Gastroesophageal sphincter (tissue), 4 donors: ENCODE measurements around the gene GNA14. TPM values are rescaled to one million over a fixed set of nuclear protein-coding genes. Genes with fewer than 3 reads are reported as not detected.

Experiments used
- ATAC-seq: fragments of 150-250 bp; one replicate; pipeline ENCODE4 v1.9.1; 2016; ENCODE audit warnings: mild to moderate bottlenecking, moderate library complexity
- H3K27ac ChIP-seq, 4 donors: fragments of 200-600 bp; sonication (generic) in 3 of 4; 1 replicate in 3 of 4; 2 replicates in 1 of 4; pipeline ENCODE4 v1.5.1; 2016 to 2019
- H3K27me3 ChIP-seq: fragments of 200-600 bp; sonication (generic); one replicate; pipeline ENCODE4 v1.5.1; 2019
- H3K36me3 ChIP-seq, 2 donors: fragments of 200-600 bp; sonication (generic); one replicate each; pipeline ENCODE4 v1.5.1; 2019; ENCODE audit warnings: control low read depth in 1 of 2
- H3K4me1 ChIP-seq, 3 donors: fragments of 200-600 bp; sonication (generic); 1 replicate in 2 of 3; 2 replicates in 1 of 3; pipeline ENCODE4 v1.5.1; 2016 to 2019; ENCODE audit warnings: control low read depth in 2 of 3
- H3K4me3 ChIP-seq, 2 donors: fragments of 200-600 bp; sonication (generic); one replicate each; pipeline ENCODE4 v1.5.1; 2019; ENCODE audit warnings: mild to moderate bottlenecking in 1 of 2, moderate library complexity in 1 of 2
- H3K9me3 ChIP-seq, 3 donors: fragments of 200-600 bp; sonication (generic); one replicate each; pipeline ENCODE4 v1.5.1; 2017 to 2019; ENCODE audit warnings: control low read depth in 2 of 3
- EP300 ChIP-seq: sonication (generic); formaldehyde crosslinking; IDR thresholded peaks from one replicate; pipeline ENCODE4 v1.6.1; 2017; ENCODE audit warnings: antibody characterized with exemption, mild to moderate bottlenecking
- POLR2A ChIP-seq, 2 donors: fragments of 450-650 bp; IDR thresholded peaks; one replicate each; pipeline ENCODE4 v1.6.1; 2017; ENCODE audit warnings: antibody characterized with exemption in 2 of 2, mild to moderate bottlenecking in 2 of 2, moderate library complexity in 1 of 2
- POLR2AphosphoS5 ChIP-seq: sonication (generic); formaldehyde crosslinking; IDR thresholded peaks from one replicate; pipeline ENCODE4 v1.6.1; 2017; ENCODE audit warnings: antibody characterized with exemption
- WGBS, 2 donors: methylation state at CpG; one replicate each; pipeline ENCODE4 v1.1.5; 2018; ENCODE audit warnings: low coverage in 1 of 2; 5-methylcytosine and 5-hydroxymethylcytosine counted together
- total RNA-seq, 4 donors: library from RNA; depleted of rRNA; stranded (reverse); fragments of >200 nt; gene quantifications; one replicate each; pipeline ENCODE4 v1.1.0, GENCODE V29; 2016
- TF ChIP-seq, protein P1 (sequence below), 4 experiments: fragments of 200-600 bp in 2 of 4; fragments of 450-650 bp in 2 of 4; sonication (generic) in 1 of 4; IDR thresholded peaks; one replicate each; pipeline ENCODE4 v1.5.1; 2017 to 2019; ENCODE audit warnings: antibody characterized with exemption in 4 of 4, mild to moderate bottlenecking in 2 of 4, moderate library complexity in 2 of 4

The GNA14 gene
- total RNA-seq, 4 donors from 2014 or later = 3.9 to 6.4 (median 5.1) TPM

DNA sequence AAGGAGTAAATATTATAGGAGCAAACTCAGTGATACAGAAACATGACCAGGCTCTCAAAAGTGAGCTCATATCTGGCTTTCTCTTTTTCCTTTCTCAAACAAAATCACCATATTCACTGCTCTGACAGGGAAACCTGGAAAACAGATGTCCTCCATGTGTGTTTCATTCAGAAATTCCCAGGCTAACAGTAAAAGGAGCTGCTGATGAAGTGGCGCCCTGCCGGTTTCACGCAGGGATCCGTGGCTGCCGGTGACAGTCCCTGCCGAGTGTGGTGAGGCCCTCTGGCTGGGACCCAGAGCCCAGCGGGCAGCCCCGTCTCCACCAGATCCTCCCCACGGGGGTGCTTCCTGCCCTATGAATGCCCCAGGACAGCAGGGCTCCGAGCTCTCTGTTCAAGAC is 208.1 kb downstream of the GNA14 start:
- Histone ChIP-seq H3K27ac (peak overlapping the region in 1 of 4 donors; percentile 17), H3K4me3 (no peak overlapping the region)

DNA sequence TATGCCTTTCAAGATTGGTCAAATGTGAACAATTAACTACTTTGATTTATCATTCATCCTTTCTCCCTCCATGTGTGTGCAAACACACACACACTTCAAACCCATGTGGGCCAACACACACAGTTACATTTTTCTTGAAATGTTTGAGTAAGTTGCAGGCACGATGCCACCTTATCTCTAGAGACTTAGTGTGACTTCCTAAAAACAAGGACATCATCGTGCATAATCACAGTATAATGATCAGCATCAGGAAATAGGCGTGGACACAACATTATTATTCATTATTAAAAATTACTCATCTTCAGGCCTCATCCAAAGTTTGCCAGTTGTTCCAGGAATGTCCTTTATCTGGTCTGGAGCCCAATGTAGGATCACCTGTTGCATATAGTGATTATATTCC is 209.5 kb downstream of the GNA14 start:
- ATAC-seq = no peak
- TF ChIP-seq POLR2AphosphoS5 (no peak), EP300 (no peak), POLR2A (IDR thresholded peaks at IDR 0.05) (no peak)
- TF ChIP-seq, protein P1, sequence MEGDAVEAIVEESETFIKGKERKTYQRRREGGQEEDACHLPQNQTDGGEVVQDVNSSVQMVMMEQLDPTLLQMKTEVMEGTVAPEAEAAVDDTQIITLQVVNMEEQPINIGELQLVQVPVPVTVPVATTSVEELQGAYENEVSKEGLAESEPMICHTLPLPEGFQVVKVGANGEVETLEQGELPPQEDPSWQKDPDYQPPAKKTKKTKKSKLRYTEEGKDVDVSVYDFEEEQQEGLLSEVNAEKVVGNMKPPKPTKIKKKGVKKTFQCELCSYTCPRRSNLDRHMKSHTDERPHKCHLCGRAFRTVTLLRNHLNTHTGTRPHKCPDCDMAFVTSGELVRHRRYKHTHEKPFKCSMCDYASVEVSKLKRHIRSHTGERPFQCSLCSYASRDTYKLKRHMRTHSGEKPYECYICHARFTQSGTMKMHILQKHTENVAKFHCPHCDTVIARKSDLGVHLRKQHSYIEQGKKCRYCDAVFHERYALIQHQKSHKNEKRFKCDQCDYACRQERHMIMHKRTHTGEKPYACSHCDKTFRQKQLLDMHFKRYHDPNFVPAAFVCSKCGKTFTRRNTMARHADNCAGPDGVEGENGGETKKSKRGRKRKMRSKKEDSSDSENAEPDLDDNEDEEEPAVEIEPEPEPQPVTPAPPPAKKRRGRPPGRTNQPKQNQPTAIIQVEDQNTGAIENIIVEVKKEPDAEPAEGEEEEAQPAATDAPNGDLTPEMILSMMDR (IDR thresholded peaks at IDR 0.05) = no peak
- WGBS, 2 donors = 78 to 81% methylated on average over 3 of the region's 3 CpGs
- H3K9me3 ChIP-seq = no peaks in the 10 kb centered on the region
- no peaks in the 10 kb centered on the region for H3K36me3 ChIP-seq
- H3K27ac ChIP-seq = no peak overlapping the region
- H3K4me1 ChIP-seq = peaks cover 0 to 6% (median 0%) of the 10 kb centered on the region in 3 donors
- no peak overlapping the region for H3K4me3 ChIP-seq
- H3K27me3 ChIP-seq = no peaks in the 10 kb centered on the region

More for the DNA sequence above, 208.1 kb downstream of the GNA14 start:
- Histone ChIP-seq H3K27me3 (no peaks in the 10 kb centered on the region), H3K4me1 (peaks cover 0 to 6% (median 0%) of the 10 kb centered on the region in 3 donors), H3K9me3 (no peaks in the 10 kb centered on the region), H3K36me3 (no peaks in the 10 kb centered on the region)
- ATAC-seq = no peak
- 33 to 37% methylated on average over 6 to 7 of the region's 10 CpGs for WGBS, 2 donors
- TF ChIP-seq POLR2AphosphoS5 (no peak), EP300 (no peak), POLR2A (IDR thresholded peaks at IDR 0.05) (no peak)
- TF ChIP-seq, protein P1 (IDR thresholded peaks at IDR 0.05) = no peak

DNA sequence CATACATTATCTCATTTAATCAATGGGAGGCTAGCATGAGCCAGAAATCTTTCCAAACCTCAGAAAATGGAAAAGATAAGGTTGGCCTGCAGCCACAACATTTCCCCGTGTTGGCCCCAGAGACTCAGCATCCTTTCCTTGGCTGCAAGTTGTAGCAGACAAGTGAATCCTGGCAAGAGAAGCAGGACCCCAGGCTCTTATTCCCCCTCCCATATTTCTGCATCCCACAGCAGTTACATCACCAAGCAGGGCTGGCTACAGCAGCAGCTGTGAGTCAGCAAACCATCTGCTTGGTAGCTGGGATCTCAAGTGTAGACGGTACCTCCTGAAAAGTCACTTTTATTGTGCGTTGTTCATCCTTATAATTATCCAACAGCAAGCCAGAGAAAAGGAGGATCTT is 212.4 kb downstream of the GNA14 start:
- WGBS, 2 donors = 49 to 70% methylated on average over 2 to 3 of the region's 3 CpGs
- Histone ChIP-seq H3K27me3 (no peaks in the 10 kb centered on the region), H3K4me3 (no peak overlapping the region), H3K36me3 (no peaks in the 10 kb centered on the region), H3K4me1 (peaks cover 0 to 6% (median 0%) of the 10 kb centered on the region in 3 donors), H3K27ac (no peak overlapping the region), H3K9me3 (no peaks in the 10 kb centered on the region)
- no peak for ATAC-seq
- TF ChIP-seq POLR2A (IDR thresholded peaks at IDR 0.05) (no peak), POLR2AphosphoS5 (no peak), EP300 (no peak)
- TF ChIP-seq, protein P1 (IDR thresholded peaks at IDR 0.05) = no peak

DNA sequence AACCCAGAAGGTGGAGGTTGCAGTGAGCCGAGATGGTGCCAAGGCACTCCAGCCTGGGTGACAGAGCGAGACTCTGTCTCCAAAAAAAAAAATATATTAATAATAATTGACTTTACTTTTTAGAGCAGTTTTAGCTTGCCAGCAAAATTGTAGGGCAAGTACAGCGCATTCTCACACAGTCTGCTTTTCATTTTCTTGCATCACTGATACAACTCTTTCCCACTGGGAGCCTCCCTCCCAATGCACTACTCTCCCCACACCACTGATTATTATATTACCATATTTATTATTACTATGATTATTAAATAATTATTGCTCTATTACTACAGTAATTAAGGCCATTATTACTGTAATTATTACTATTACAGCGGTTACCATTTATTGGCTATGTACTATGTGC is 212.8 kb downstream of the GNA14 start:
- H3K4me3 ChIP-seq = no peak overlapping the region
- 88 to 92% methylated on average over 3 to 4 of the region's 4 CpGs for WGBS, 2 donors

More for the DNA sequence above, 212.8 kb downstream of the GNA14 start:
- H3K27me3 ChIP-seq = no peaks in the 10 kb centered on the region
- no peaks in the 10 kb centered on the region for H3K9me3 ChIP-seq
- no peak for ATAC-seq
- no peak overlapping the region for H3K27ac ChIP-seq
- H3K4me1 ChIP-seq = peaks cover 0 to 6% (median 0%) of the 10 kb centered on the region in 3 donors
- H3K36me3 ChIP-seq = no peaks in the 10 kb centered on the region
- TF ChIP-seq EP300 (no peak), POLR2AphosphoS5 (no peak), POLR2A (IDR thresholded peaks at IDR 0.05) (no peak)
- TF ChIP-seq, protein P1 (IDR thresholded peaks at IDR 0.05) = no peak
